ENCODE measurements around the gene STAC3. TPM values are rescaled to one million over a fixed set of nuclear protein-coding genes. Genes with fewer than 3 reads are reported as not detected.

Gene STAC3
- total and polyA plus RNA-seq, 9 donors: 0.66 to 2.9 (median 1.8) TPM

- no peak overlapping the region for H3K4me3 ChIP-seq
- no peak for DNase-seq
- no peaks in the 10 kb centered on the region for H3K4me1 ChIP-seq (ENCODE audit: insufficient read depth)
- no peaks in the 10 kb centered on the region for H3K27me3 ChIP-seq
- WGBS, 3 donors: 93 to 95% (median 93%) methylated on average over 2 of the region's 2 CpGs
- TF ChIP-seq CTCF (IDR thresholded peaks at IDR 0.05): no peak
- intact Hi-C loops (cut with DNase I): loop anchor here in 3 of 4 donors (5.0 kb wide), 1 partner anchor 189 kb away; no protein-coding TSS in a partner anchor
- H3K9me3 ChIP-seq: no peaks in the 10 kb centered on the region
- H3K36me3 ChIP-seq: no peaks in the 10 kb centered on the region
- no peak overlapping the region for H3K27ac ChIP-seq
Observed at GRCh38 chr12:57263096-57263495, 12.1 kb upstream of the STAC3 start.

GRCh38 chr12:57262126-57262822 lies 11.3 kb upstream of the STAC3 start:
- 81 to 87% (median 82%) methylated on average over 3 of the region's 3 CpGs for WGBS, 3 donors
- H3K4me1 ChIP-seq (ENCODE audit: insufficient read depth): no peaks in the 10 kb centered on the region
- H3K9me3 ChIP-seq: no peaks in the 10 kb centered on the region
- TF ChIP-seq POLR2A (IDR thresholded peaks at IDR 0.05): no peak
- TF ChIP-seq CTCF (IDR thresholded peaks at IDR 0.05): no peak
- no peak for TF ChIP-seq EP300 (IDR thresholded peaks at IDR 0.05)
- intact Hi-C loops (cut with DNase I): loop anchor here in 3 of 4 donors (5.0 kb wide), 1 partner anchor 190 kb away; no protein-coding TSS in a partner anchor
- H3K4me3 ChIP-seq: no peak overlapping the region
- no peaks in the 10 kb centered on the region for H3K36me3 ChIP-seq
- no peak overlapping the region for H3K27ac ChIP-seq
- DNase-seq: no peak
- no peaks in the 10 kb centered on the region for H3K27me3 ChIP-seq

GRCh38 chr12:57261428-57261865 lies 10.5 kb upstream of the STAC3 start:
- Histone ChIP-seq H3K27me3 (no peaks in the 10 kb centered on the region), H3K36me3 (no peaks in the 10 kb centered on the region), H3K27ac (no peak overlapping the region), H3K4me1 (ENCODE audit: insufficient read depth) (no peaks in the 10 kb centered on the region), H3K9me3 (no peaks in the 10 kb centered on the region), H3K4me3 (no peak overlapping the region)
- WGBS, 3 donors: 44 to 55% (median 53%) methylated on average over 2 of the region's 2 CpGs
- intact Hi-C loops (cut with DNase I): loop anchor here in 3 of 4 donors (5.0 kb wide), 1 partner anchor 191 kb away; no protein-coding TSS in a partner anchor
- TF ChIP-seq POLR2A (IDR thresholded peaks at IDR 0.05): no peak
- no peak for TF ChIP-seq CTCF (IDR thresholded peaks at IDR 0.05)
- no peak for TF ChIP-seq EP300 (IDR thresholded peaks at IDR 0.05)
- no peak for DNase-seq

GRCh38 chr12:57260366-57260765 lies 9.4 kb upstream of the STAC3 start:
- H3K4me3 ChIP-seq: no peak overlapping the region
- no peaks in the 10 kb centered on the region for H3K36me3 ChIP-seq
- H3K9me3 ChIP-seq: no peaks in the 10 kb centered on the region
- H3K4me1 ChIP-seq (ENCODE audit: insufficient read depth): no peaks in the 10 kb centered on the region
- TF ChIP-seq POLR2A (IDR thresholded peaks at IDR 0.05): no peak
- no peak for TF ChIP-seq CTCF (IDR thresholded peaks at IDR 0.05)
- no peak for TF ChIP-seq EP300 (IDR thresholded peaks at IDR 0.05)
- H3K27me3 ChIP-seq: no peaks in the 10 kb centered on the region
- intact Hi-C loops (cut with DNase I): loop anchor here in 3 of 4 donors (5.0 kb wide), 1 partner anchor 192 kb away; no protein-coding TSS in a partner anchor
- H3K27ac ChIP-seq: no peak overlapping the region
- 85 to 93% (median 85%) methylated on average over 4 of the region's 4 CpGs for WGBS, 3 donors
- DNase-seq: no peak
